ENCODE results near the gene YAE1. TPM values are rescaled to one million over a fixed set of nuclear protein-coding genes. Genes with fewer than 3 reads are reported as not detected.

Gene YAE1
- total RNA-seq, 2 donors from 2014 or later, result 9.8 to 28.3 TPM

DNA sequence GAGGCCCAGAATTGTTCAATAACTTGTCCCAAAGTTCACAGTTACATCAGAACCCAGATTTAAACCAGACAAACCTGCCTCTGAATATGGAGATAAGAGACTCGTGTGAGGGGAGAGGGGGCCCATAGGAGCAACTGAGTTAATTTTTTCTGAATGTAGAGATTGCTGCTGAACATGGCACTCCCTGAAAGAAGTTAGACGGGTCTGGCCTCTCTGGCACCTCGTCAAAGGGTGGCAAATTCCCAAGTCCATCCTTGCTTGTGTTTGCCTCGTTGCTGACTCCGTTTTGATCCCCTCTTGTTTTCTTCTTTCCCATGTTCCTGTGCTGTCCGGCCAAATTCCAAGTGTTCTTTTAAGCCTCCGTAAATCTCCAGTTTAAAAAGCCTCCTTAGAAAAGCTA, 35.2 kb upstream of the YAE1 start:
- Histone ChIP-seq H3K9me3 (no peaks in the 10 kb centered on the region), H3K27ac (no peak overlapping the region), H3K4me1 (replicated peaks) (no peaks in the 10 kb centered on the region), H3K4me3 (no peak overlapping the region), H3K36me3 (no peaks in the 10 kb centered on the region), H3K27me3 (replicated peaks; ENCODE audit: insufficient read depth) (no peaks in the 10 kb centered on the region)
- 28% methylated on average over 7 of the region's 7 CpGs for WGBS
- DNase-seq (ENCODE audit: low spot score), result no peak
- TF ChIP-seq, protein P1, sequence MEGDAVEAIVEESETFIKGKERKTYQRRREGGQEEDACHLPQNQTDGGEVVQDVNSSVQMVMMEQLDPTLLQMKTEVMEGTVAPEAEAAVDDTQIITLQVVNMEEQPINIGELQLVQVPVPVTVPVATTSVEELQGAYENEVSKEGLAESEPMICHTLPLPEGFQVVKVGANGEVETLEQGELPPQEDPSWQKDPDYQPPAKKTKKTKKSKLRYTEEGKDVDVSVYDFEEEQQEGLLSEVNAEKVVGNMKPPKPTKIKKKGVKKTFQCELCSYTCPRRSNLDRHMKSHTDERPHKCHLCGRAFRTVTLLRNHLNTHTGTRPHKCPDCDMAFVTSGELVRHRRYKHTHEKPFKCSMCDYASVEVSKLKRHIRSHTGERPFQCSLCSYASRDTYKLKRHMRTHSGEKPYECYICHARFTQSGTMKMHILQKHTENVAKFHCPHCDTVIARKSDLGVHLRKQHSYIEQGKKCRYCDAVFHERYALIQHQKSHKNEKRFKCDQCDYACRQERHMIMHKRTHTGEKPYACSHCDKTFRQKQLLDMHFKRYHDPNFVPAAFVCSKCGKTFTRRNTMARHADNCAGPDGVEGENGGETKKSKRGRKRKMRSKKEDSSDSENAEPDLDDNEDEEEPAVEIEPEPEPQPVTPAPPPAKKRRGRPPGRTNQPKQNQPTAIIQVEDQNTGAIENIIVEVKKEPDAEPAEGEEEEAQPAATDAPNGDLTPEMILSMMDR (IDR thresholded peaks at IDR 0.05), result no peak
- TF ChIP-seq POLR2AphosphoS5 (IDR thresholded peaks at IDR 0.05), result no peak
- no peak for TF ChIP-seq POLR2A (IDR thresholded peaks at IDR 0.05)
- intact Hi-C loops (cut with DNase I), result no loop called here

DNA sequence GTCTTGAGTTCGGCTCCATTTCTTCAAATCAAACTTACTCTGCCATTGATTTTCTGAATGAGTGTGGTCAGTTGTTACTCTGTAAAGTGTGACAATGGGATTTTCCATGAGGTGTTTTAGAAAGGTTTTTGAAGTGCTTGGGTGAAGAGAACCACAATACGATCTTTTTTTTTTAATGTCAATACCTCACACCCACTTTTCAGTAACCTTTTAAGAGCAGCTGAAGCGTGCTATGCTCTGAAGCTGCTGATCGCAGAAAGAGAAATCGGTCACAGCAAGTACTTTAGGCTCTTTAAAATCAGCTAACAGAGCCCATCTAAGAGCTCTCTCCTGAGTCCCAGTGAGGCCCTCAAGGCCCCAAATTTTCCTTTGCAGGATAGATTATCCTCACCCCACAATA, 34.4 kb upstream of the YAE1 start:
- intact Hi-C loops (cut with DNase I), result no loop called here
- no peaks in the 10 kb centered on the region for H3K36me3 ChIP-seq

DNA sequence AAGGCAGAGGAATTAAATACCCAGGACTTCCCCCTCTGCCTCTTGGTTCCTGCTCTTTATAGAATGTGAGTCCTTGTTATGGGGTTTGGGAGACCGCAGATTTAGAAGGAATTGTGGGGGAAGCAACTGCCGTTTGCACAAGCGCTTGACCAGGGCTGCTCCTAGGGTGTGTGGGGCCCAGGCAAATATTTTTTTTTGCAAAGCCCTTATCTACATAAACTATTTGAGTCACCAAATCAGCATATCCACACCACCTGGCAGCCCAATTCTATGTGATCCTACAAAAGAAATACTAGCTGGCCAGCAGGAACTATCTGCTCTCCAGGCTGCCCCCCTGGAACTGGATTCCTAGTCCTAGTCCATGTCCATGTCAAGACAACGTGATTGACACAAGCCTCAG, 33.4 kb upstream of the YAE1 start:
- DNase-seq (ENCODE audit: low spot score), result no peak
- no peak overlapping the region for H3K27ac ChIP-seq
- no peak overlapping the region for H3K4me3 ChIP-seq
- WGBS, result 85% methylated on average over 4 of the region's 4 CpGs
- TF ChIP-seq POLR2AphosphoS5 (IDR thresholded peaks at IDR 0.05), result no peak
- TF ChIP-seq POLR2A (IDR thresholded peaks at IDR 0.05), result no peak
- TF ChIP-seq, protein P1 (IDR thresholded peaks at IDR 0.05), result no peak
- H3K27me3 ChIP-seq (replicated peaks; ENCODE audit: insufficient read depth), result no peaks in the 10 kb centered on the region
- no peaks in the 10 kb centered on the region for H3K4me1 ChIP-seq (replicated peaks)
- no peaks in the 10 kb centered on the region for H3K9me3 ChIP-seq
- intact Hi-C loops (cut with DNase I), result no loop called here
- H3K36me3 ChIP-seq, result no peaks in the 10 kb centered on the region

More for the DNA sequence above, 34.4 kb upstream of the YAE1 start:
- Histone ChIP-seq H3K9me3 (no peaks in the 10 kb centered on the region), H3K4me1 (replicated peaks) (no peaks in the 10 kb centered on the region), H3K4me3 (no peak overlapping the region), H3K27me3 (replicated peaks; ENCODE audit: insufficient read depth) (no peaks in the 10 kb centered on the region), H3K27ac (no peak overlapping the region)
- TF ChIP-seq, protein P1 (IDR thresholded peaks at IDR 0.05), result no peak
- TF ChIP-seq POLR2AphosphoS5 (IDR thresholded peaks at IDR 0.05) (no peak), POLR2A (IDR thresholded peaks at IDR 0.05) (no peak)
- DNase-seq (ENCODE audit: low spot score), result no peak
- 88% methylated on average over 5 of the region's 5 CpGs for WGBS

DNA sequence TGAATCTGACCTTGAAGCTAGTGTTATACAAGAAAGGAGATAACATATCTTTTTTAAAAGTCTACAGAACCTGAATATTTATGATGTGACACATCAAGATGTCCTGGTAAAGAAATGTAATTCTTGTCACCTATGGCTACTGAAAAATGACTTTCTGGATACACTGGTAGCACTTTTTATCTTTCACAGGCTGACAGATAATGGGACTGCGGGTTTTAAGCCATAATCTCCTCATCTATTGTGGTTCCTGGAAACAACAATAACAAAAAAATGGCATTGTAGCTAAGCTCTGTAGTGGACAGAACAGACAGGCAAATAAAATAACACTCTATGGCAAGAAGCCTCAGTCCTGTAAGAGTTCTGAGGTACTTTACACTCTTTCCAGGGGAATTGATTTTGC, 31.6 kb upstream of the YAE1 start:
- H3K27me3 ChIP-seq (replicated peaks; ENCODE audit: insufficient read depth), result no peaks in the 10 kb centered on the region
- WGBS, result 82% methylated on average over 1 of the region's 1 CpG
- H3K4me3 ChIP-seq, result no peak overlapping the region
- H3K36me3 ChIP-seq, result no peaks in the 10 kb centered on the region
- no peaks in the 10 kb centered on the region for H3K9me3 ChIP-seq
- TF ChIP-seq POLR2A (IDR thresholded peaks at IDR 0.05) (no peak), POLR2AphosphoS5 (IDR thresholded peaks at IDR 0.05) (no peak)
- TF ChIP-seq, protein P1 (IDR thresholded peaks at IDR 0.05), result no peak
- H3K27ac ChIP-seq, result no peak overlapping the region
- no peaks in the 10 kb centered on the region for H3K4me1 ChIP-seq (replicated peaks)
- no peak for DNase-seq (ENCODE audit: low spot score)
- intact Hi-C loops (cut with DNase I), result no loop called here

DNA sequence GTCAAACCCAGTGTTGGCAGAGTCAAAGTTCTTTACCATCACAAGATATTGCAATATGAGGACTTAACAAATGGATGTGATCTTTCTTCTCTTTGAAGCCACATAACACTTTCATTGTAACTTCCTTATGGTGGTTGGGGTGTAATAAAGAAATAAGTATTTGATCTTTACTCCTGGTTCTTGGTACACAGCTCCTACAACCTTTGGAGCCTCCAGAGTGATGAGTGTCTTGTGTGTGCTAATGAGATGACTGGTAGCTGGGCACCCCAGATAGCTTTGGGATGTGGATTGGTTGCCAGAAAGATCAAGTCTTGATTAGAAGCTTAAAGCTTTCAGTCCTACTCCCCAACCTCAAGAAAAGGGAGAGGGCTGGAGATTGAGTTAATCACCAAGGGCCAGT, 31.1 kb upstream of the YAE1 start:
- DNase-seq (ENCODE audit: low spot score), result no peak
- H3K4me1 ChIP-seq (replicated peaks), result no peaks in the 10 kb centered on the region
- intact Hi-C loops (cut with DNase I), result no loop called here
- no peaks in the 10 kb centered on the region for H3K27me3 ChIP-seq (replicated peaks; ENCODE audit: insufficient read depth)
- no peak overlapping the region for H3K27ac ChIP-seq
- H3K36me3 ChIP-seq, result no peaks in the 10 kb centered on the region
- TF ChIP-seq, protein P1 (IDR thresholded peaks at IDR 0.05), result no peak
- no peaks in the 10 kb centered on the region for H3K9me3 ChIP-seq
- no peak overlapping the region for H3K4me3 ChIP-seq
